Lung (tissue), 16 donors: ENCODE data around the gene LGR6. TPM values are rescaled to one million over a fixed set of nuclear protein-coding genes. Genes with fewer than 3 reads are reported as not detected.
A peak's percentile ranks its signal among the peaks of the same experiment; 100 is the strongest.
"Not testable (repeated sequence)": the region's sequence is repeated elsewhere in the genome, so short reads cannot be mapped to it uniquely, and the experiment has no call there.

Experiments
- ATAC-seq: fragments of 200-7000 bp; cut with Tn5 transposase; one replicate; pipeline ENCODE4 v1.9.1; 2020; ENCODE audit warnings: moderate number of reproducible peaks; ENCODE audit not compliant: insufficient read depth, low FRiP score
- DNase-seq, 3 donors: peaks; one replicate each; pipeline ENCODE4 v3.0.0-alpha.2; 2013 to 2017
- H3K27ac ChIP-seq, 2 donors: one replicate each; pipeline ENCODE4 v1.5.1; 2013; ENCODE audit warnings: mild to moderate bottlenecking in 2 of 2, moderate library complexity in 2 of 2, control low read depth in 1 of 2, inconsistent platforms in 1 of 2, low read depth in 1 of 2, low read length in 1 of 2
- H3K27me3 ChIP-seq, 3 donors: one replicate each; pipeline ENCODE4 v1.5.1; 2013; ENCODE audit warnings: low read length in 2 of 3; ENCODE audit not compliant: control insufficient read depth in 3 of 3, insufficient read depth in 3 of 3
- H3K36me3 ChIP-seq, 4 donors: one replicate each; pipeline ENCODE4 v1.5.1; 2013; ENCODE audit warnings: low read length in 4 of 4, mild to moderate bottlenecking in 1 of 4, moderate library complexity in 1 of 4; ENCODE audit not compliant: control insufficient read depth in 4 of 4, insufficient read depth in 4 of 4
- H3K4me1 ChIP-seq, 5 donors: one replicate each; pipeline ENCODE4 v1.5.1; 2013; ENCODE audit warnings: low read length in 5 of 5, mild to moderate bottlenecking in 2 of 5, moderate library complexity in 1 of 5; ENCODE audit not compliant: control insufficient read depth in 5 of 5, insufficient read depth in 5 of 5
- H3K4me3 ChIP-seq: one replicate; pipeline ENCODE4 v1.5.1; 2013; ENCODE audit warnings: mild to moderate bottlenecking, control low read depth, moderate library complexity
- H3K9ac ChIP-seq, 2 donors: one replicate each; pipeline ENCODE4 v1.5.1; 2013; ENCODE audit warnings: low read length in 2 of 2, control low read depth in 1 of 2; ENCODE audit not compliant: insufficient read depth in 1 of 2
- H3K9me3 ChIP-seq, 4 donors: one replicate each; pipeline ENCODE4 v1.5.1; 2013; ENCODE audit warnings: low read length in 3 of 4, mild to moderate bottlenecking in 1 of 4, moderate library complexity in 1 of 4; ENCODE audit not compliant: control insufficient read depth in 4 of 4, insufficient read depth in 3 of 4
- CTCF ChIP-seq: IDR thresholded peaks from 2 replicates; pipeline ENCODE4 v1.5.1; 2012; ENCODE audit warnings: mild to moderate bottlenecking; ENCODE audit errors: control extremely low read depth, extremely low read depth
- WGBS, 2 donors: extraction: QIAGEN DNeasy Blood & Tissue Kit; methylation state at CpG; one replicate each; pipeline ENCODE4 v1.1.7; 2013; 5-methylcytosine and 5-hydroxymethylcytosine counted together
- long read RNA-seq, 5 donors: transcript quantifications; one replicate each; lab custom pipeline, GENCODE V29; 2026
- polyA plus RNA-seq, 2 donors: library from polyadenylated mRNA; stranded (reverse); fragments of 200-250 nt; gene quantifications; one replicate each; pipeline ENCODE4 v1.2.1, GENCODE V29; 2013
- total RNA-seq, 2 donors: library from RNA; depleted of rRNA in 1 of 2; stranded (reverse); fragments of >200 nt in 1 of 2; gene quantifications; one replicate each; pipeline ENCODE4 v1.2.1, GENCODE V29; 2014 to 2021
- donor health status: control.
- donor health status: control.
- donor health status: Bipolar disorder and iron deficiency.
- donor health status: healthy.
- donor health status: DM: yes; HTN: yes; CAD: no.

LGR6 gene
- total RNA-seq (1 to 10 TPM; 1.3 to 4.1 TPM), polyA plus RNA-seq (1 to 10 TPM in 1 of 2 donors, under 1 TPM in 1; 0.57 to 1.3 TPM)
- long read RNA-seq, donor 1: 0 reads
- long read RNA-seq, donor 2: 0 reads
- long read RNA-seq, donor 3: 0 reads
- long read RNA-seq, donor 4: 0 reads
- long read RNA-seq, donor 5: 0 reads

DNA sequence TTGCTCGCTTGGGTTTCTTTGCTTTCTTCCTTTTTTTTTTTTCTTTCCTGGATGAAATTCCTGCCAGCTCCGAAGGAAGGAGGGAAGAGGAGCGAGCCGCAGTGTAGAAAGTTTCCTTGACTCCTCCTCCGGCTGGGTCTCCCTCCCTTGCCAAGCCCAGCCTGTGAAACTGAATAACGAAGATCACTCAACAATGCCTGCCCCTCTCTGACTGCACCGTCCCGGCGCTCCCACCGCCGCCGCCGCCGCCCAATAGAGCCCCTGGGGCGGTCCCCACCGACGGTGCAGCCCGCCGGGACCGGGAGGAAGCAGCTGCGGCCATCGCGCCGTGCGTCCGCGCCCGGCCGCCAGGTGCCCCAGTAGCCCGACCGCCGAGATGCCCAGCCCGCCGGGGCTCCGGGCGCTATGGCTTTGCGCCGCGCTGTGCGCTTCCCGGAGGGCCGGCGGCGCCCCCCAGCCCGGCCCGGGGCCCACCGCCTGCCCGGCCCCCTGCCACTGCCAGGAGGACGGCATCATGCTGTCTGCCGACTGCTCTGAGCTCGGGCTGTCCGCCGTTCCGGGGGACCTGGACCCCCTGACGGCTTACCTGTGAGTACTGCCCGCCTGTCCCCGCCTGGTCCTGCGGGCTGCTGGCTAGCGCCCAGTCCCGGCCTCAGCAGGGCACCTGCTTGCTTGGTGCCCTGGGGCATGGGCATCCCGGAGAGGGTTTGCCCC lies at the start of gene LGR6:
LGR6 (plus strand) TSS at position 186 of the 714 bp plus-strand sequence; CDS start at position 377, 191 bp downstream.
- Histone ChIP-seq H3K9me3 (no peaks in the 10 kb centered on the region), H3K27me3 (peaks cover 0 to 27% (median 12%) of the 10 kb centered on the region in 3 donors), H3K9ac (no peak within 1 kb of the TSS), H3K27ac (no peak within 1 kb of the TSS), H3K4me1 (peaks cover 0 to 6% (median 0%) of the 10 kb centered on the region in 5 donors), H3K36me3 (no peaks in the 10 kb centered on the region), H3K4me3 (no peak within 1 kb of the TSS)
- TF ChIP-seq CTCF: no peak
- 4 to 8% methylated on average over 26 to 61 of the region's 61 CpGs for WGBS, 2 donors
- DNase-seq (no peak), ATAC-seq (no peak)

GRCh38 chr1:202144402-202145067 lies 49.1 kb upstream of the LGR6 start, which contains the start of gene ARL8A:
TSS of gene ARL8A (minus strand) at chr1:202144737. CDS start at chr1:202144572, 165 bp downstream.
- peak within 1 kb of the TSS; percentile 31 to 61 for H3K9ac ChIP-seq
- peak within 1 kb of the TSS; percentile 95 to 96 for H3K27ac ChIP-seq
- no peaks in the 10 kb centered on the region for H3K9me3 ChIP-seq
- H3K27me3 ChIP-seq: no peaks in the 10 kb centered on the region
- 0 to 1% methylated on average over 61 to 82 of the region's 82 CpGs for WGBS, 2 donors
- H3K4me1 ChIP-seq: peaks cover 0 to 18% (median 3%) of the 10 kb centered on the region in 5 donors
- H3K4me3 ChIP-seq: peak within 1 kb of the TSS; percentile 95
- DNase-seq (peak; percentile 60 to 73 (median 70)), ATAC-seq (peak; percentile 78)
- TF ChIP-seq CTCF: no peak
- H3K36me3 ChIP-seq: no peaks in the 10 kb centered on the region

DNA sequence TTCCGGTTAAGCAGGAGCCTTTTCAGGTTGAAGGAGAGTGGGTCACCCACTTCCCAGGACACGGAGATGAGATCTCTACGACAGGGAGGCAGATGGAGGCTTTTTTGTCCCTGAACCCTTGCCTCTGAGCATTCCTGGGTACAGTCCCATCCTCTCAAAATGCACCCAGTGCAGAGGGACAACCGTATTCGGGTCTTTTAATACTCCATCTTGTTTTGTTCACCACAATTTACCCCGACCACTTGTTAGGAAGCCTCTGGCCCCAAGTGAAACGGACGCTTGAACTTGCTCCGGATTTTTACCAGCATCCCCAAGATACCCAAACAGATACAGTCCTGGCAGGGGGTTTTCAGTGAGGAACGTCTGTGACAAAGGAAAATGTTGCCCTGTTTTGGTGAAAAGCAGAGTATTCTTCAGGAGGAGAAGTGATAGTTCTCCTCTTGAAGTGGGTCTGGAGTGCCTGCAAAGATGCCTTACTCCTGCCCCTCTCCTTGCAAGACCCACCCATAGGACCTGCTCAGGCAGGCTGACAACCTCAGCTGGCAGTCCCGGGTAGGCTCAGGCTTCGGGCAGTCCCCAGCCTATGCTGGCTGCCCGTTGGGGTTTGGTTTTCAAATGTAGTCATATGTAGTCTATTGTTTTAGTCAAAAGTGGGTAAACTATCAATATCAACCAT lies 48.4 kb upstream of the LGR6 start:
- H3K4me3 ChIP-seq: peak overlapping the region; percentile 95
- no peaks in the 10 kb centered on the region for H3K36me3 ChIP-seq
- ATAC-seq: no peak
- peak overlapping the region; percentile 31 to 61 for H3K9ac ChIP-seq
- peak in 1 of 3 donors; percentile 32 for DNase-seq
- WGBS, 2 donors: 4 to 5% methylated on average over 13 of the region's 13 CpGs
- no peaks in the 10 kb centered on the region for H3K9me3 ChIP-seq
- no peaks in the 10 kb centered on the region for H3K27me3 ChIP-seq
- peaks cover 0 to 18% (median 3%) of the 10 kb centered on the region in 5 donors for H3K4me1 ChIP-seq
- peak overlapping the region; percentile 95 to 96 for H3K27ac ChIP-seq
- no peak for TF ChIP-seq CTCF

- ATAC-seq, H3K4me3 ChIP-seq, H3K27me3 ChIP-seq, H3K9ac ChIP-seq, H3K9me3 ChIP-seq, H3K36me3 ChIP-seq, DNase-seq, H3K27ac ChIP-seq: not testable (repeated sequence)
- H3K4me1 ChIP-seq: peaks cover 0 to 18% (median 3%) of the 10 kb centered on the region in 5 donors
- WGBS, 2 donors: 94 to 95% methylated on average over 8 of the region's 8 CpGs
Measured at GRCh38 chr1:202145744-202146140, 47.9 kb upstream of the LGR6 start.
